ENCODE results near the gene ILF2.

- TF ChIP-seq CTCF (IDR thresholded peaks at IDR 0.05) (no peak), POLR2A (IDR thresholded peaks at IDR 0.05; ENCODE audit: low read depth) (no peak)
Observed at GRCh38 chr1:153643816-153644215, 27.0 kb downstream of the ILF2 start.

Data from esophagus muscularis mucosa (tissue), 3 donors.